ENCODE data around the gene P3H2. TPM values are rescaled to one million over a fixed set of nuclear protein-coding genes. Genes with fewer than 3 reads are reported as not detected.
"Not testable (repeated sequence)": the region's sequence is repeated elsewhere in the genome, so short reads cannot be mapped to it uniquely, and the experiment has no call there.

P3H2 gene
- 19.8 TPM for total RNA-seq

GRCh38 chr3:190120269-190121060 lies at the start of gene P3H2:
TSS of gene P3H2 (minus strand) at chr3:190120897. CDS start at chr3:190120731, 166 bp downstream.
- Histone ChIP-seq H3K4me3 (ENCODE audit: low read length in 3 of 3) (peak within 1 kb of the TSS; percentile 60 to 74 (median 67)), H3K27me3 (ENCODE audit: control insufficient read depth in 3 of 3, insufficient read depth in 3 of 3, low read length in 3 of 3) (peaks cover 0 to 11% (median 7%) of the 10 kb centered on the region in 3 donors), H3K9me3 (ENCODE audit: control insufficient read depth in 3 of 3, low read length in 3 of 3) (no peaks in the 10 kb centered on the region), H3K9ac (ENCODE audit: low read depth in 1 of 3, low read length in 3 of 3) (peak within 1 kb of the TSS; percentile 32 to 74 (median 57)), H3K4me1 (ENCODE audit: control insufficient read depth in 3 of 3, insufficient read depth in 3 of 3, low read length in 3 of 3) (peaks cover 0 to 4% (median 3%) of the 10 kb centered on the region in 3 donors), H3K36me3 (ENCODE audit: control insufficient read depth in 3 of 3, insufficient read depth in 3 of 3, low read length in 3 of 3) (no peaks in the 10 kb centered on the region), H3K27ac (ENCODE audit: low read depth, low read length) (no peak within 1 kb of the TSS)

DNA sequence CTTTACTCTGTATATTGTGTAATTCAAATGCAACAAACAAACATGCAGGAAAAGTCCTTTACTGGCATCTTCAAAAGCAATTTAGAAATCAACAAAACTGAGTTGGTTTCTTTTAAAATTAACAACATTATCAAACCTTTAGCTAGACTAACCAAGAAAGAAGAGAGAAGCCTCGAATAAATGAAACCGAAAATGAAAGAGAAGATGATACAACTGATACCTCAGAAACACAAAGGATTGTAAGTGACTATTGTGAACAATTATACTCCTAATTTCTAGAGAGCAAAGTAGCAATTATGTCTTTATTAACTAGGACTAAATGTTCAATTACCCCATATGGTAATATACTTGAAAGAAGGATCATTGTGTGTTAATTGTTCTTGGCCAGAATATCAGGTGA lies 49.2 kb upstream of the P3H2 start:
- no peaks in the 10 kb centered on the region for H3K27me3 ChIP-seq (ENCODE audit: control insufficient read depth in 3 of 3, insufficient read depth in 3 of 3, low read length in 3 of 3)
- no peaks in the 10 kb centered on the region for H3K9me3 ChIP-seq (ENCODE audit: control insufficient read depth in 3 of 3, low read length in 3 of 3)
- H3K36me3 ChIP-seq (ENCODE audit: control insufficient read depth in 3 of 3, insufficient read depth in 3 of 3, low read length in 3 of 3) = no peaks in the 10 kb centered on the region
- peak overlapping the region in 1 of 3 donors; percentile 46 for H3K4me3 ChIP-seq (ENCODE audit: low read length in 3 of 3)
- no peak overlapping the region for H3K9ac ChIP-seq (ENCODE audit: low read depth in 1 of 3, low read length in 3 of 3)
- H3K4me1 ChIP-seq (ENCODE audit: control insufficient read depth in 3 of 3, insufficient read depth in 3 of 3, low read length in 3 of 3) = no peaks in the 10 kb centered on the region
- no peak overlapping the region for H3K27ac ChIP-seq (ENCODE audit: low read depth, low read length)

DNA sequence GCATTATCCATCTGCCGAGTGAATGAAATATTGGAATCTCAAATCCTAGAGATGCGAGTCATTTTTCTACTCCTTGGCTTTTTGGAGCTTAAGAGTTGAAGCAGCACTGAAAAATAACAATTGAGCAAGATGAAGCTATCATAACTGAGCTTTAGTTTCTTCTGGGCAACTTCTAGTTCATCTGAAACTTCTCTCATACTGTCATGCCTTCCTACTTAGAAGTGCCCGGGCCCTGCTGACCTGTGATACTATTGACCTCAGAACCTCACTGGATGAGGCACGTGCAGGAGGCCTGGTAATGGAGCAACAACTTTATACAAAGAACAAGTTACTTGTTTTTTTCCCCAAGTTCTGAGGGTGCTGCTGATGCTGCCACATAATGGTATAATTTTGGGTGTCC lies 48.5 kb upstream of the P3H2 start:
- Histone ChIP-seq H3K27me3 (ENCODE audit: control insufficient read depth in 3 of 3, insufficient read depth in 3 of 3, low read length in 3 of 3) (no peaks in the 10 kb centered on the region), H3K9me3 (ENCODE audit: control insufficient read depth in 3 of 3, low read length in 3 of 3) (no peaks in the 10 kb centered on the region), H3K4me1 (ENCODE audit: control insufficient read depth in 3 of 3, insufficient read depth in 3 of 3, low read length in 3 of 3) (no peaks in the 10 kb centered on the region), H3K9ac (ENCODE audit: low read depth in 1 of 3, low read length in 3 of 3) (no peak overlapping the region), H3K36me3 (ENCODE audit: control insufficient read depth in 3 of 3, insufficient read depth in 3 of 3, low read length in 3 of 3) (no peaks in the 10 kb centered on the region), H3K27ac (ENCODE audit: low read depth, low read length) (no peak overlapping the region), H3K4me3 (ENCODE audit: low read length in 3 of 3) (no peak overlapping the region)

- no peak overlapping the region for H3K9ac ChIP-seq (ENCODE audit: low read depth in 1 of 3, low read length in 3 of 3)
- H3K36me3 ChIP-seq (ENCODE audit: control insufficient read depth in 3 of 3, insufficient read depth in 3 of 3, low read length in 3 of 3) = no peaks in the 10 kb centered on the region
- H3K4me3 ChIP-seq (ENCODE audit: low read length in 3 of 3) = no peak overlapping the region
- H3K27ac ChIP-seq (ENCODE audit: low read depth, low read length) = no peak overlapping the region
- H3K4me1 ChIP-seq (ENCODE audit: control insufficient read depth in 3 of 3, insufficient read depth in 3 of 3, low read length in 3 of 3) = no peaks in the 10 kb centered on the region
- H3K27me3 ChIP-seq (ENCODE audit: control insufficient read depth in 3 of 3, insufficient read depth in 3 of 3, low read length in 3 of 3) = no peaks in the 10 kb centered on the region
- H3K9me3 ChIP-seq (ENCODE audit: control insufficient read depth in 3 of 3, low read length in 3 of 3) = no peaks in the 10 kb centered on the region
Measured at GRCh38 chr3:190167936-190168680, 47.4 kb upstream of the P3H2 start.

DNA sequence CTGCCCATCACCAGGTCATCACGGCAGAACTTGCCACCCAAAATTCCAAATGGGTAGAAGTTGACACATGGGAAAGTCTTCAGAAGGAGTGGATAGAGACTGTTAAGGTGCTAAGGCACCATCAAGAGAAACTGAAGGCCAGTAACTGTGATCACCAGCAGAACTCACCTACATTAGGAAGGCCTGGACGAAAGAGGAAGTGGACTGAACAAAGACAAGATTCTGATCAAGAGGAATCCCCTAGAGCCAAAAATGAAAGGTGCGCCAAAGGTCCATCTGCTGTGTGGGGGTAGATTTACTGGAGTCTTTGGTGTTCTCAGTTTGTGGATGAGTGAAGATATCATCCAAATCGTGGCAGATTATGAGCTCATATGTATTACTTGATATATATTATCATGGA lies 46.3 kb upstream of the P3H2 start:
- no peak overlapping the region for H3K27ac ChIP-seq (ENCODE audit: low read depth, low read length)
- no peak overlapping the region for H3K4me3 ChIP-seq (ENCODE audit: low read length in 3 of 3)
- H3K4me1 ChIP-seq (ENCODE audit: control insufficient read depth in 3 of 3, insufficient read depth in 3 of 3, low read length in 3 of 3) = no peaks in the 10 kb centered on the region
- no peaks in the 10 kb centered on the region for H3K36me3 ChIP-seq (ENCODE audit: control insufficient read depth in 3 of 3, insufficient read depth in 3 of 3, low read length in 3 of 3)
- H3K9ac ChIP-seq (ENCODE audit: low read depth in 1 of 3, low read length in 3 of 3) = no peak overlapping the region
- H3K9me3 ChIP-seq (ENCODE audit: control insufficient read depth in 3 of 3, low read length in 3 of 3) = no peaks in the 10 kb centered on the region
- H3K27me3 ChIP-seq (ENCODE audit: control insufficient read depth in 3 of 3, insufficient read depth in 3 of 3, low read length in 3 of 3) = no peaks in the 10 kb centered on the region

DNA sequence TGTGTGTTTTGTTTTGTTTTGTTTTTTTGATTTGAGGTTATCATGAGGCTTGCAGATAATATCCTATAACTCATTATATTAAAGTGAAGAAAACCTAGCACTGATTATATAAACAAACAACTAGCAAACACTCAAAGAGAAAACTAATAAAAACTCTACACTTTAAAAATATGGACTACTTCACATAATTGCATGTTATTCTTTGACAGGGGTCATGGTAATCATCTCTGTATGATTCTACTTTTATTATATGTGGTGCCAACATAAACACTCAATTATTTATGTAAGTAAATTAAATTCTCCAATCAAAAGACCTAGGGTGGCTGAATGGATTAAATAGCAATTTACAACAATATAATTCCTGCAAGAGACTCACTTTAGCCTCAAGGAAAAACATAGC lies 44.6 kb upstream of the P3H2 start:
- H3K27me3 ChIP-seq (ENCODE audit: control insufficient read depth in 3 of 3, insufficient read depth in 3 of 3, low read length in 3 of 3) = no peaks in the 10 kb centered on the region
- H3K4me1 ChIP-seq (ENCODE audit: control insufficient read depth in 3 of 3, insufficient read depth in 3 of 3, low read length in 3 of 3) = no peaks in the 10 kb centered on the region
- no peaks in the 10 kb centered on the region for H3K36me3 ChIP-seq (ENCODE audit: control insufficient read depth in 3 of 3, insufficient read depth in 3 of 3, low read length in 3 of 3)
- H3K9ac ChIP-seq (ENCODE audit: low read depth in 1 of 3, low read length in 3 of 3) = no peak overlapping the region
- no peak overlapping the region for H3K27ac ChIP-seq (ENCODE audit: low read depth, low read length)
- no peaks in the 10 kb centered on the region for H3K9me3 ChIP-seq (ENCODE audit: control insufficient read depth in 3 of 3, low read length in 3 of 3)
- no peak overlapping the region for H3K4me3 ChIP-seq (ENCODE audit: low read length in 3 of 3)

DNA sequence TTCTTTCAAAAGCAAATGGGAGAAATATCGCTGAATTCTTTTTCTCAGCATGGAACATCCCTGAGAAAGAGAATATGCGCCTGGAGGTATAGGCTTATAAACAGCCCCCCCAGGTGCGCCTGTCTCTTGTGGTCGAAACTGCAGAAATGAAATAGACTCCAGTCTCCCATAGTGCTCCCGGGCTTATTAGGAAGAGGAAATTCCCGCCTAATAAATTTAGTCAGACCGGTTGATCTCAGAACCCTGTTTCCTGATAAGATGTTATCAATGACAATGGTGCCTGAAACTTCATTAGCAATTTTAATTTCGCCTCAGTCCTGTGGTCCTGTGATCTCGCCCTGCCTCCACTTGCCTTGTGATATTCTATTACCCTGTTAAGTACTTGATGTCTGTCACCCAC lies 41.3 kb upstream of the P3H2 start:
- H3K4me3 ChIP-seq (ENCODE audit: low read length in 3 of 3); H3K27me3 ChIP-seq (ENCODE audit: control insufficient read depth in 3 of 3, insufficient read depth in 3 of 3, low read length in 3 of 3); H3K27ac ChIP-seq (ENCODE audit: low read depth, low read length); H3K9ac ChIP-seq (ENCODE audit: low read depth in 1 of 3, low read length in 3 of 3); H3K4me1 ChIP-seq (ENCODE audit: control insufficient read depth in 3 of 3, insufficient read depth in 3 of 3, low read length in 3 of 3); H3K9me3 ChIP-seq (ENCODE audit: control insufficient read depth in 3 of 3, low read length in 3 of 3); H3K36me3 ChIP-seq (ENCODE audit: control insufficient read depth in 3 of 3, insufficient read depth in 3 of 3, low read length in 3 of 3): not testable (repeated sequence)

DNA sequence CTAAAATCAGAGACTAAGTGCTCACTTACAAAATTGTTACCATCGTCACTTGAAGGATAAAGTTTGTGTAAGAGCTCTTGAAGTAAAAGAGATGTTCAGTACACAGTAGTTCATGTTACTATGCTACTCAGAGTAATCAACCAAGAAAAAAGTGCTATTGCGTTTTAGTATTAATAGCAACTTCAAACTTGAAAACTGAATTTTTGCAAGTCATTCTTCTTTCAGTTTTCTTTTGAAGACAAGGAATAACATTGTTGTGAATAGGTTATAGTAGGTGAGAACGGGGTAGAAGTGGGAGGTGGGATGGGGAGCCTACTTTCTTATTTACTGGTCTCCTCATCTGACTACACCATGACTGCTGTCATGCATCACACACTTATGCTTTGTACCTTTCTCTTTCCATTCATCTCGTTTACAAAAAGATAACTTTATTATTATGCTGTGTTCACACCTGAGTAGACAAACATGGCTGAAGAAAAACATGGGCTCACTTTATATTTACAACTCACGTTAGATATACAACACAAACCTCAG lies 39.3 kb upstream of the P3H2 start:
- Histone ChIP-seq H3K36me3 (ENCODE audit: control insufficient read depth in 3 of 3, insufficient read depth in 3 of 3, low read length in 3 of 3) (no peaks in the 10 kb centered on the region), H3K4me1 (ENCODE audit: control insufficient read depth in 3 of 3, insufficient read depth in 3 of 3, low read length in 3 of 3) (no peaks in the 10 kb centered on the region), H3K9me3 (ENCODE audit: control insufficient read depth in 3 of 3, low read length in 3 of 3) (no peaks in the 10 kb centered on the region), H3K27me3 (ENCODE audit: control insufficient read depth in 3 of 3, insufficient read depth in 3 of 3, low read length in 3 of 3) (no peaks in the 10 kb centered on the region), H3K9ac (ENCODE audit: low read depth in 1 of 3, low read length in 3 of 3) (no peak overlapping the region), H3K4me3 (ENCODE audit: low read length in 3 of 3) (no peak overlapping the region), H3K27ac (ENCODE audit: low read depth, low read length) (no peak overlapping the region)

- Histone ChIP-seq H3K36me3 (ENCODE audit: control insufficient read depth in 3 of 3, insufficient read depth in 3 of 3, low read length in 3 of 3) (no peaks in the 10 kb centered on the region), H3K27me3 (ENCODE audit: control insufficient read depth in 3 of 3, insufficient read depth in 3 of 3, low read length in 3 of 3) (no peaks in the 10 kb centered on the region), H3K4me3 (ENCODE audit: low read length in 3 of 3) (no peak overlapping the region), H3K27ac (ENCODE audit: low read depth, low read length) (no peak overlapping the region), H3K9me3 (ENCODE audit: control insufficient read depth in 3 of 3, low read length in 3 of 3) (no peaks in the 10 kb centered on the region), H3K4me1 (ENCODE audit: control insufficient read depth in 3 of 3, insufficient read depth in 3 of 3, low read length in 3 of 3) (no peaks in the 10 kb centered on the region), H3K9ac (ENCODE audit: low read depth in 1 of 3, low read length in 3 of 3) (no peak overlapping the region)
Measured at GRCh38 chr3:190158261-190158660, 37.6 kb upstream of the P3H2 start.

- Histone ChIP-seq H3K27ac (ENCODE audit: low read depth, low read length) (no peak overlapping the region), H3K36me3 (ENCODE audit: control insufficient read depth in 3 of 3, insufficient read depth in 3 of 3, low read length in 3 of 3) (no peaks in the 10 kb centered on the region), H3K27me3 (ENCODE audit: control insufficient read depth in 3 of 3, insufficient read depth in 3 of 3, low read length in 3 of 3) (no peaks in the 10 kb centered on the region), H3K9me3 (ENCODE audit: control insufficient read depth in 3 of 3, low read length in 3 of 3) (no peaks in the 10 kb centered on the region), H3K4me3 (ENCODE audit: low read length in 3 of 3) (no peak overlapping the region), H3K9ac (ENCODE audit: low read depth in 1 of 3, low read length in 3 of 3) (no peak overlapping the region), H3K4me1 (ENCODE audit: control insufficient read depth in 3 of 3, insufficient read depth in 3 of 3, low read length in 3 of 3) (no peaks in the 10 kb centered on the region)
Measured at GRCh38 chr3:190155752-190156151, 35.1 kb upstream of the P3H2 start.

Data from skeletal muscle tissue (tissue), 4 donors.